ENCODE results near the gene UQCR11. TPM values are rescaled to one million over a fixed set of nuclear protein-coding genes. Genes with fewer than 3 reads are reported as not detected.

The UQCR11 gene
- total RNA-seq, 1 donor from 2014 or later: 171 TPM

DNA sequence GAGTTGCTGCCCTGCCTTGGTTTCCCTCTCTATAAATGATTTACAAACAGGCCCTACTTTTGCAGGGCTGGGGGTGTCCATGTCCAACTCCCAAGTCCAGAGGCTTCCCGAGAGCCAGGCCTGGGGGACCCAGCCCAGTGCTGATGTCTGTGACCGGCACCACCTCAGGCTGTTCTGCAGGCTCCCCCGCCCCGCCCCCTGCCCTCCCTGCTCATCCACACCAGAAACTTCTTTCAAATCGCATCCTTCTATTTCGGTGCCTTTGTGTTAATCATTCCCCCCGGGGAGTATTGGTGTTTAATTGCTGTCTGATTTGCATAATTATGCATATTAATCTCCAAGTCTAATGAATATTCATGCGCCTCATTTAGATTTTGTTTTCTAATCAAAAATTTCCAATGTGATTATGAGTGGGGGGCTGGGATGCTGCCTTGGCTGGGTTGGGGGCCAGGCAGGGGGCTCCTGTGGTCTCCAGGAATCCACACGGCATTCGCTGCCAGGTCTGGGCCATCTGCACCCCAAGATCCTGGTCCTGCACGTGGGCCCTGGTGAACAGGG lies 28.1 kb upstream of the UQCR11 start:
- no peaks in the 10 kb centered on the region for H3K9me3 Mint-ChIP-seq (ENCODE audit: low read depth)
- peaks cover 15% of the 10 kb centered on the region for H3K36me3 Mint-ChIP-seq (ENCODE audit: insufficient read depth)
- no peak for DNase-seq (ENCODE audit: low spot score, unreplicated experiment)
- TF ChIP-seq, protein P1, sequence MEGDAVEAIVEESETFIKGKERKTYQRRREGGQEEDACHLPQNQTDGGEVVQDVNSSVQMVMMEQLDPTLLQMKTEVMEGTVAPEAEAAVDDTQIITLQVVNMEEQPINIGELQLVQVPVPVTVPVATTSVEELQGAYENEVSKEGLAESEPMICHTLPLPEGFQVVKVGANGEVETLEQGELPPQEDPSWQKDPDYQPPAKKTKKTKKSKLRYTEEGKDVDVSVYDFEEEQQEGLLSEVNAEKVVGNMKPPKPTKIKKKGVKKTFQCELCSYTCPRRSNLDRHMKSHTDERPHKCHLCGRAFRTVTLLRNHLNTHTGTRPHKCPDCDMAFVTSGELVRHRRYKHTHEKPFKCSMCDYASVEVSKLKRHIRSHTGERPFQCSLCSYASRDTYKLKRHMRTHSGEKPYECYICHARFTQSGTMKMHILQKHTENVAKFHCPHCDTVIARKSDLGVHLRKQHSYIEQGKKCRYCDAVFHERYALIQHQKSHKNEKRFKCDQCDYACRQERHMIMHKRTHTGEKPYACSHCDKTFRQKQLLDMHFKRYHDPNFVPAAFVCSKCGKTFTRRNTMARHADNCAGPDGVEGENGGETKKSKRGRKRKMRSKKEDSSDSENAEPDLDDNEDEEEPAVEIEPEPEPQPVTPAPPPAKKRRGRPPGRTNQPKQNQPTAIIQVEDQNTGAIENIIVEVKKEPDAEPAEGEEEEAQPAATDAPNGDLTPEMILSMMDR (IDR thresholded peaks at IDR 0.05; ENCODE audit: unreplicated experiment): no peak
- no peak overlapping the region for H3K4me3 Mint-ChIP-seq (ENCODE audit: low read depth)
- H3K27me3 Mint-ChIP-seq: no peaks in the 10 kb centered on the region
- no peaks in the 10 kb centered on the region for H3K4me1 Mint-ChIP-seq (ENCODE audit: low read depth)
- H3K27ac Mint-ChIP-seq: no peak overlapping the region

- H3K36me3 Mint-ChIP-seq (ENCODE audit: insufficient read depth): peaks cover 14% of the 10 kb centered on the region
- no peaks in the 10 kb centered on the region for H3K4me1 Mint-ChIP-seq (ENCODE audit: low read depth)
- TF ChIP-seq, protein P1 (IDR thresholded peaks at IDR 0.05; ENCODE audit: unreplicated experiment): no peak
- H3K27ac Mint-ChIP-seq: peak overlapping the region; percentile 19
- DNase-seq (ENCODE audit: low spot score, unreplicated experiment): no peak
- H3K9me3 Mint-ChIP-seq (ENCODE audit: low read depth): no peaks in the 10 kb centered on the region
- no peaks in the 10 kb centered on the region for H3K27me3 Mint-ChIP-seq
- no peak overlapping the region for H3K4me3 Mint-ChIP-seq (ENCODE audit: low read depth)
Measured at GRCh38 chr19:1632462-1633268, 27.4 kb upstream of the UQCR11 start.

- no peaks in the 10 kb centered on the region for H3K27me3 Mint-ChIP-seq
- H3K4me3 Mint-ChIP-seq (ENCODE audit: low read depth): no peak overlapping the region
- peaks cover 12% of the 10 kb centered on the region for H3K36me3 Mint-ChIP-seq (ENCODE audit: insufficient read depth)
- no peaks in the 10 kb centered on the region for H3K9me3 Mint-ChIP-seq (ENCODE audit: low read depth)
- H3K27ac Mint-ChIP-seq: no peak overlapping the region
- no peak for DNase-seq (ENCODE audit: low spot score, unreplicated experiment)
- TF ChIP-seq, protein P1 (IDR thresholded peaks at IDR 0.05; ENCODE audit: unreplicated experiment): no peak
- no peaks in the 10 kb centered on the region for H3K4me1 Mint-ChIP-seq (ENCODE audit: low read depth)
Measured at GRCh38 chr19:1631557-1632100, 26.4 kb upstream of the UQCR11 start.

DNA sequence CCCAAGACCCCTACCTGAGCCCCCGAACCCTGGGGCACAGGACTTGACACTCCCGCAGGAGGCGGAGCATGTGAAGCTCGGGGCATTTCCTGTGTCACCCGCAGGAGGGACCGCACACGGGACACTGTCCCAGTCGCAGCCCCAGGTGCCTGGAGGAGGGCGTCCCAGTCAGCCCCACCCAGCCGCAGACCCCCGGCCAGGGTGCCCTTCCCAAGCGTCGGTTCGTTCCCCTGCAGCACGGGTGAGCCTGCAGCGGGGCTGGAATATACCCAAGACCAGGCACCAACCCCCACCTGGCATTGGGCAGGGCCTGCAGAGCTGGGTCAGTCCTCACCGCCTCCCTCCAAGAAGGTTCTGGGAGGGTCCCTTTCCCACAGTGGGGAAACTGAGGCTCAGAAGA lies 25.5 kb upstream of the UQCR11 start:
- H3K36me3 Mint-ChIP-seq (ENCODE audit: insufficient read depth): peaks cover 11% of the 10 kb centered on the region

GRCh38 chr19:1630012-1630411 lies 24.8 kb upstream of the UQCR11 start:
- no peaks in the 10 kb centered on the region for H3K9me3 Mint-ChIP-seq (ENCODE audit: low read depth)
- H3K4me3 Mint-ChIP-seq (ENCODE audit: low read depth): no peak overlapping the region
- no peak for DNase-seq (ENCODE audit: low spot score, unreplicated experiment)
- TF ChIP-seq, protein P1 (IDR thresholded peaks at IDR 0.05; ENCODE audit: unreplicated experiment): no peak
- no peaks in the 10 kb centered on the region for H3K4me1 Mint-ChIP-seq (ENCODE audit: low read depth)
- no peaks in the 10 kb centered on the region for H3K27me3 Mint-ChIP-seq
- no peak overlapping the region for H3K27ac Mint-ChIP-seq
- H3K36me3 Mint-ChIP-seq (ENCODE audit: insufficient read depth): peaks cover 7% of the 10 kb centered on the region

More for the DNA sequence above, 25.5 kb upstream of the UQCR11 start:
- H3K9me3 Mint-ChIP-seq (ENCODE audit: low read depth): no peaks in the 10 kb centered on the region
- H3K27me3 Mint-ChIP-seq: no peaks in the 10 kb centered on the region
- no peak for DNase-seq (ENCODE audit: low spot score, unreplicated experiment)
- no peak overlapping the region for H3K4me3 Mint-ChIP-seq (ENCODE audit: low read depth)
- H3K27ac Mint-ChIP-seq: no peak overlapping the region
- H3K4me1 Mint-ChIP-seq (ENCODE audit: low read depth): no peaks in the 10 kb centered on the region
- TF ChIP-seq, protein P1 (IDR thresholded peaks at IDR 0.05; ENCODE audit: unreplicated experiment): no peak

All from progenitor cell of endocrine pancreas (in vitro differentiated cells).